Measurements from ENCODE around the gene C16orf90. TPM values are rescaled to one million over a fixed set of nuclear protein-coding genes. Genes with fewer than 3 reads are reported as not detected.

The C16orf90 gene
- total RNA-seq, 2 experiments from 2014 or later: not detected

- CTCF ChIA-PET: no interaction called here
- POLR2A ChIA-PET: interaction anchor here (1.0 kb wide), 1 partner anchor 205 kb away, joined by 3 read pairs; the partner anchor contains the start of gene ZNF263
Observed at GRCh38 chr16:3487521-3488410, 7.5 kb downstream of the C16orf90 start.

GRCh38 chr16:3486506-3487215, 8.6 kb downstream of the C16orf90 start:
- Mint-ChIP-seq H3K27me3 (no peaks in the 10 kb centered on the region), H3K4me1 (no peaks in the 10 kb centered on the region), H3K27ac (no peak overlapping the region), H3K4me3 (no peak overlapping the region), H3K9me3 (no peaks in the 10 kb centered on the region), H3K36me3 (ENCODE audit: low read depth) (peaks cover 28% of the 10 kb centered on the region)
- POLR2A ChIA-PET: no interaction called here
- CTCF ChIA-PET: no interaction called here
- no peak for DNase-seq

More at GRCh38 chr16:3487521-3488410, 7.5 kb downstream of the C16orf90 start:
- Mint-ChIP-seq H3K27me3 (no peaks in the 10 kb centered on the region), H3K4me1 (no peaks in the 10 kb centered on the region), H3K9me3 (no peaks in the 10 kb centered on the region), H3K4me3 (no peak overlapping the region), H3K27ac (no peak overlapping the region), H3K36me3 (ENCODE audit: low read depth) (peaks cover 22% of the 10 kb centered on the region)
- DNase-seq: no peak

- ChIA-PET POLR2A (no interaction called here), CTCF (no interaction called here)
- H3K27ac Mint-ChIP-seq: no peak overlapping the region
- no peak for DNase-seq
- H3K4me1 Mint-ChIP-seq: no peaks in the 10 kb centered on the region
- no peaks in the 10 kb centered on the region for H3K9me3 Mint-ChIP-seq
- H3K27me3 Mint-ChIP-seq: no peaks in the 10 kb centered on the region
- H3K4me3 Mint-ChIP-seq: no peak overlapping the region
- peaks cover 28% of the 10 kb centered on the region for H3K36me3 Mint-ChIP-seq (ENCODE audit: low read depth)
Observed at GRCh38 chr16:3485821-3486505, 9.3 kb downstream of the C16orf90 start.

GRCh38 chr16:3485097-3485745, 10.1 kb downstream of the C16orf90 start:
- H3K9me3 Mint-ChIP-seq: no peaks in the 10 kb centered on the region
- ChIA-PET CTCF (interaction anchor here (1.9 kb wide), 1 partner anchor 454 kb away, joined by 4 read pairs; no protein-coding TSS in a partner anchor), POLR2A (no interaction called here)
- no peak overlapping the region for H3K4me3 Mint-ChIP-seq
- H3K4me1 Mint-ChIP-seq: no peaks in the 10 kb centered on the region
- H3K27me3 Mint-ChIP-seq: no peaks in the 10 kb centered on the region
- no peak overlapping the region for H3K27ac Mint-ChIP-seq
- no peak for DNase-seq
- H3K36me3 Mint-ChIP-seq (ENCODE audit: low read depth): peaks cover 28% of the 10 kb centered on the region

- POLR2A ChIA-PET: no interaction called here
- H3K27ac Mint-ChIP-seq: no peak overlapping the region
Observed at GRCh38 chr16:3484318-3485096, 10.8 kb downstream of the C16orf90 start.

GRCh38 chr16:3482659-3483241, 12.5 kb downstream of the C16orf90 start:
- H3K9me3 Mint-ChIP-seq: no peaks in the 10 kb centered on the region

More at GRCh38 chr16:3484318-3485096, 10.8 kb downstream of the C16orf90 start:
- Mint-ChIP-seq H3K4me3 (no peak overlapping the region), H3K4me1 (peaks cover 2% of the 10 kb centered on the region), H3K9me3 (no peaks in the 10 kb centered on the region), H3K36me3 (ENCODE audit: low read depth) (peaks cover 30% of the 10 kb centered on the region), H3K27me3 (no peaks in the 10 kb centered on the region)
- CTCF ChIA-PET: interaction anchor here (1.9 kb wide), 1 partner anchor 453 kb away, joined by 4 read pairs; no protein-coding TSS in a partner anchor
- DNase-seq: no peak

GRCh38 chr16:3481696-3482658, 13.3 kb downstream of the C16orf90 start:
- no peaks in the 10 kb centered on the region for H3K9me3 Mint-ChIP-seq
- no peak for DNase-seq
- no peaks in the 10 kb centered on the region for H3K27me3 Mint-ChIP-seq
- peaks cover 4% of the 10 kb centered on the region for H3K4me1 Mint-ChIP-seq
- peaks cover 40% of the 10 kb centered on the region for H3K36me3 Mint-ChIP-seq (ENCODE audit: low read depth)
- POLR2A ChIA-PET: interaction anchor here (0.8 kb wide), 1 partner anchor 77 kb away, joined by 3 read pairs; no protein-coding TSS in a partner anchor
- H3K4me3 Mint-ChIP-seq: no peak overlapping the region
- CTCF ChIA-PET: no interaction called here
- no peak overlapping the region for H3K27ac Mint-ChIP-seq

More at GRCh38 chr16:3482659-3483241, 12.5 kb downstream of the C16orf90 start:
- Mint-ChIP-seq H3K4me3 (no peak overlapping the region), H3K4me1 (peaks cover 4% of the 10 kb centered on the region), H3K27me3 (no peaks in the 10 kb centered on the region), H3K36me3 (ENCODE audit: low read depth) (peaks cover 40% of the 10 kb centered on the region), H3K27ac (no peak overlapping the region)
- no peak for DNase-seq
- POLR2A ChIA-PET: no interaction called here
- CTCF ChIA-PET: no interaction called here

GRCh38 chr16:3480901-3481695, 14.2 kb downstream of the C16orf90 start:
- ChIA-PET CTCF (no interaction called here), POLR2A (interaction anchor here (0.8 kb wide), 1 partner anchor 78 kb away, joined by 3 read pairs; no protein-coding TSS in a partner anchor)
- DNase-seq: no peak
- peaks cover 38% of the 10 kb centered on the region for H3K36me3 Mint-ChIP-seq (ENCODE audit: low read depth)
- peaks cover 4% of the 10 kb centered on the region for H3K4me1 Mint-ChIP-seq
- no peak overlapping the region for H3K27ac Mint-ChIP-seq
- H3K9me3 Mint-ChIP-seq: no peaks in the 10 kb centered on the region
- no peak overlapping the region for H3K4me3 Mint-ChIP-seq
- H3K27me3 Mint-ChIP-seq: no peaks in the 10 kb centered on the region

GRCh38 chr16:3479654-3480216, 15.6 kb downstream of the C16orf90 start:
- Mint-ChIP-seq H3K4me1 (peaks cover 4% of the 10 kb centered on the region), H3K9me3 (no peaks in the 10 kb centered on the region), H3K27me3 (no peaks in the 10 kb centered on the region), H3K27ac (peak overlapping the region; percentile 40), H3K4me3 (no peak overlapping the region), H3K36me3 (ENCODE audit: low read depth) (peaks cover 41% of the 10 kb centered on the region)
- ChIA-PET POLR2A (no interaction called here), CTCF (no interaction called here)
- no peak for DNase-seq

GRCh38 chr16:3478242-3478925, 16.9 kb downstream of the C16orf90 start:
- CTCF ChIA-PET: no interaction called here
- no peak overlapping the region for H3K4me3 Mint-ChIP-seq
- peaks cover 4% of the 10 kb centered on the region for H3K4me1 Mint-ChIP-seq
- peaks cover 36% of the 10 kb centered on the region for H3K36me3 Mint-ChIP-seq (ENCODE audit: low read depth)
- POLR2A ChIA-PET: no interaction called here
- DNase-seq: no peak
- H3K9me3 Mint-ChIP-seq: no peaks in the 10 kb centered on the region
- H3K27ac Mint-ChIP-seq: no peak overlapping the region
- H3K27me3 Mint-ChIP-seq: no peaks in the 10 kb centered on the region
